AG10803 (cell line): Measurements from ENCODE around the gene THOP1.

Source experiments
- DNase-seq: peaks from one replicate; pipeline ENCODE4 v3.0.0; 2010; ENCODE audit warnings: low read depth
- H3K4me3 ChIP-seq: 2 replicates; pipeline ENCODE4 v1.5.1; 2011; ENCODE audit warnings: mild to moderate bottlenecking, low read length, control low read depth
- CTCF ChIP-seq: conservative IDR thresholded peaks from 2 replicates; pipeline ENCODE4 v1.5.1; 2011; ENCODE audit warnings: mild to moderate bottlenecking, low read length, control low read depth, inconsistent platforms

The THOP1 gene

GRCh38 chr19:2768365-2769132, 16.8 kb upstream of the THOP1 start:
- no peak overlapping the region for H3K4me3 ChIP-seq
- TF ChIP-seq CTCF: no peak
- DNase-seq: no peak

- no peak for DNase-seq
Observed at GRCh38 chr19:2769218-2769617, 16.1 kb upstream of the THOP1 start.

GRCh38 chr19:2770055-2771013, 15.0 kb upstream of the THOP1 start:
- peak; percentile 77 for DNase-seq
- no peak overlapping the region for H3K4me3 ChIP-seq
- TF ChIP-seq CTCF: no peak

More at GRCh38 chr19:2769218-2769617, 16.1 kb upstream of the THOP1 start:
- no peak overlapping the region for H3K4me3 ChIP-seq
- no peak for TF ChIP-seq CTCF

- no peak for DNase-seq
- no peak for TF ChIP-seq CTCF
- H3K4me3 ChIP-seq: no peak overlapping the region
Observed at GRCh38 chr19:2771786-2772674, 13.3 kb upstream of the THOP1 start.

GRCh38 chr19:2774083-2774679, 11.1 kb upstream of the THOP1 start:
- no peak for DNase-seq
- H3K4me3 ChIP-seq: no peak overlapping the region
- no peak for TF ChIP-seq CTCF

GRCh38 chr19:2774953-2775555, 10.2 kb upstream of the THOP1 start:
- no peak for DNase-seq
- no peak overlapping the region for H3K4me3 ChIP-seq
- TF ChIP-seq CTCF: no peak
